ENCODE results near the gene BLMH.

Gene BLMH

GRCh38 chr17:30309591-30309990 is 17.8 kb upstream of the BLMH start:
- no peak for DNase-seq (ENCODE audit: low read depth in 2 of 2, low spot score in 1 of 2)

- no peak for DNase-seq (ENCODE audit: low read depth in 2 of 2, low spot score in 1 of 2)
These were observed 16.7 kb upstream of the BLMH start for GRCh38 chr17:30308406-30308805.

GRCh38 chr17:30304778-30305177 is 13.0 kb upstream of the BLMH start:
- no peak for DNase-seq (ENCODE audit: low read depth in 2 of 2, low spot score in 1 of 2)

GRCh38 chr17:30302241-30302640 is 10.5 kb upstream of the BLMH start:
- no peak for DNase-seq (ENCODE audit: low read depth in 2 of 2, low spot score in 1 of 2)

- no peak for DNase-seq (ENCODE audit: low read depth in 2 of 2, low spot score in 1 of 2)
These were observed 9.1 kb upstream of the BLMH start for GRCh38 chr17:30300818-30301217.

GRCh38 chr17:30299000-30299399 is 7.3 kb upstream of the BLMH start:
- no peak for DNase-seq (ENCODE audit: low read depth in 2 of 2, low spot score in 1 of 2)

GRCh38 chr17:30297715-30298114 is 6.0 kb upstream of the BLMH start:
- DNase-seq (ENCODE audit: low read depth in 2 of 2, low spot score in 1 of 2) = no peak

GRCh38 chr17:30296499-30297080 is 4.8 kb upstream of the BLMH start:
- no peak for DNase-seq (ENCODE audit: low read depth in 2 of 2, low spot score in 1 of 2)

- no peak for DNase-seq (ENCODE audit: low read depth in 2 of 2, low spot score in 1 of 2)
These were observed 628 bp upstream of the BLMH start for GRCh38 chr17:30292286-30292858.

- peak in 1 of 2 donors; percentile 12 for DNase-seq (ENCODE audit: low read depth in 2 of 2, low spot score in 1 of 2)
These were observed 825 bp downstream of the BLMH start for GRCh38 chr17:30290696-30291542.

- DNase-seq (ENCODE audit: low read depth in 2 of 2, low spot score in 1 of 2) = no peak
These were observed 1.7 kb downstream of the BLMH start for GRCh38 chr17:30290077-30290476.

- DNase-seq (ENCODE audit: low read depth in 2 of 2, low spot score in 1 of 2) = no peak
These were observed 12.6 kb downstream of the BLMH start for GRCh38 chr17:30279156-30279555.

GRCh38 chr17:30278032-30278431 is 13.7 kb downstream of the BLMH start:
- no peak for DNase-seq (ENCODE audit: low read depth in 2 of 2, low spot score in 1 of 2)

- no peak for DNase-seq (ENCODE audit: low read depth in 2 of 2, low spot score in 1 of 2)
These were observed 15.8 kb downstream of the BLMH start for GRCh38 chr17:30275911-30276310.

- DNase-seq (ENCODE audit: low read depth in 2 of 2, low spot score in 1 of 2) = no peak
These were observed 16.9 kb downstream of the BLMH start for GRCh38 chr17:30274887-30275286.

- no peak for DNase-seq (ENCODE audit: low read depth in 2 of 2, low spot score in 1 of 2)
These were observed 18.4 kb downstream of the BLMH start for GRCh38 chr17:30273373-30273772.

- no peak for DNase-seq (ENCODE audit: low read depth in 2 of 2, low spot score in 1 of 2)
These were observed 20.6 kb downstream of the BLMH start for GRCh38 chr17:30271102-30271501.

GRCh38 chr17:30267625-30268024 is 24.1 kb downstream of the BLMH start:
- no peak for DNase-seq (ENCODE audit: low read depth in 2 of 2, low spot score in 1 of 2)

GRCh38 chr17:30263552-30264333 is 28.0 kb downstream of the BLMH start:
- no peak for DNase-seq (ENCODE audit: low read depth in 2 of 2, low spot score in 1 of 2)

GRCh38 chr17:30256756-30257506 is 34.8 kb downstream of the BLMH start:
- no peak for DNase-seq (ENCODE audit: low read depth in 2 of 2, low spot score in 1 of 2)

- no peak for DNase-seq (ENCODE audit: low read depth in 2 of 2, low spot score in 1 of 2)
These were observed 37.6 kb downstream of the BLMH start for GRCh38 chr17:30254150-30254549.

Data from stimulated activated CD8-positive, alpha-beta memory T cell treated with anti-CD3 and anti-CD28 coated beads, Interleukin-4, amount 100 ng/mL, for 4 hours (primary cell).